Lower leg skin (tissue), 4 donors: ENCODE data around the gene APMAP. TPM values are rescaled to one million over a fixed set of nuclear protein-coding genes. Genes with fewer than 3 reads are reported as not detected.
A peak's percentile ranks its signal among the peaks of the same experiment; 100 is the strongest.

Source experiments
- DNase-seq, 2 donors: peaks; one replicate each; pipeline ENCODE4 v3.0.0-alpha.2; 2019; ENCODE audit warnings: low spot score in 2 of 2
- H3K4me3 ChIP-seq: fragments of 200-600 bp; sonication (generic); 2 replicates; pipeline ENCODE4 v1.5.1; 2017; ENCODE audit warnings: mild to moderate bottlenecking, low read depth; ENCODE audit not compliant: poor library complexity, severe bottlenecking
- POLR2A ChIP-seq, 2 donors: fragments of 450-650 bp; IDR thresholded peaks; one replicate each; pipeline ENCODE4 v1.6.1; 2016 to 2017; ENCODE audit warnings: antibody characterized with exemption in 2 of 2, mild to moderate bottlenecking in 1 of 2, moderate library complexity in 1 of 2
- WGBS, 2 donors: methylation state at CpG; one replicate each; pipeline ENCODE4 v1.1.5; 2018; 5-methylcytosine and 5-hydroxymethylcytosine counted together
- intact Hi-C: fragments of 100-400 bp; cut with DNase I; formaldehyde crosslinking; loops from one replicate; pipeline ENCODE4 v1.15.0; 2023; ENCODE audit warnings: low total_unique reads
- total RNA-seq, 4 donors: library from RNA; depleted of rRNA; stranded (reverse); fragments of >200 nt; gene quantifications; one replicate each; pipeline ENCODE4 v1.1.0, GENCODE V29; 2016
- TF ChIP-seq, protein P1 (sequence below), 3 donors: fragments of 450-650 bp; IDR thresholded peaks; one replicate each; pipeline ENCODE4 v1.5.1; 2016; ENCODE audit warnings: antibody characterized with exemption in 3 of 3, mild to moderate bottlenecking in 3 of 3, moderate library complexity in 2 of 3

Gene APMAP
- total RNA-seq, 4 donors from 2014 or later, result 34.4 to 88.7 (median 52.6) TPM

DNA sequence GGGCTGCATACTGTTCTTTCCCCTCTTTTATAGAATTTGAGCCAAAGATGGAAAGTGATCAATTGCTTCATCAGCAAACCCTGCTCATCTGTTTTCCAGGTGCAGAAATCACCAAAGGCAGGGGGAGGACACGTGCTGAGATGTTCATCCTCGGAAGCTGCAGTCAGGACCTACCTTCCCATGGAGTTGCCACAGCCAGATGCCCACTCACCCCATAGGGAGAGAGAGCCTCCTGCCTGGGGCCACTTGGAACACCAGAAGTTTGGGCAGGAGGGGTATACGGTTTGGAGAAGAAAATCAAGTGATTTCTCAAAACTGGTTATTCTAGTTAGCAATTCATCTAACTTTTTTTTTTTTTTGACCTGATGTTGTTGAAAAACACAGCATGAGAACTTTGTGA, 48.8 kb downstream of the APMAP start:
- peak in 1 of 2 donors; percentile 52 for DNase-seq
- intact Hi-C loops, result no loop called here

DNA sequence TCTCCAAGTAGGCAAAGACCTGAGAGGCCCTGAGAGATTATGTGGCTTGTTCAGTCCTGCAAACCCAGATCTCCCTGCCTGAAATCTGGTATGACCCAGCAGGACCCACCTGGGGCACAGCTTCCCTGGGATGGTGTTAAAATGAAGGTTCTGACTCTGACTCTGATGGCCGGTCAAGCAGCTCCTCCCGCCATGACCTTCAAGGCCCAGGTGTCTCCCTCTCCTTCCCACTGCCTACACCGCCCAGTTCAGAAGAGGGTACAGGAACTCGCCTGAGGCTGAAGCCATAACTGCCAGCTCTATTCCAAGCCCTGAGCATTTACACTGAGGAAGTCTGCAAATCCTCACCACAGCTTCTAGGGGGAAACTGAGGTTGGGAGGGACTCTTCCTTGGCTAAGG, 49.4 kb downstream of the APMAP start:
- 94 to 97% methylated on average over 4 of the region's 4 CpGs for WGBS, 2 donors
- no peak overlapping the region for H3K4me3 ChIP-seq
- TF ChIP-seq POLR2A (IDR thresholded peaks at IDR 0.05), result no peak
- TF ChIP-seq, protein P1, sequence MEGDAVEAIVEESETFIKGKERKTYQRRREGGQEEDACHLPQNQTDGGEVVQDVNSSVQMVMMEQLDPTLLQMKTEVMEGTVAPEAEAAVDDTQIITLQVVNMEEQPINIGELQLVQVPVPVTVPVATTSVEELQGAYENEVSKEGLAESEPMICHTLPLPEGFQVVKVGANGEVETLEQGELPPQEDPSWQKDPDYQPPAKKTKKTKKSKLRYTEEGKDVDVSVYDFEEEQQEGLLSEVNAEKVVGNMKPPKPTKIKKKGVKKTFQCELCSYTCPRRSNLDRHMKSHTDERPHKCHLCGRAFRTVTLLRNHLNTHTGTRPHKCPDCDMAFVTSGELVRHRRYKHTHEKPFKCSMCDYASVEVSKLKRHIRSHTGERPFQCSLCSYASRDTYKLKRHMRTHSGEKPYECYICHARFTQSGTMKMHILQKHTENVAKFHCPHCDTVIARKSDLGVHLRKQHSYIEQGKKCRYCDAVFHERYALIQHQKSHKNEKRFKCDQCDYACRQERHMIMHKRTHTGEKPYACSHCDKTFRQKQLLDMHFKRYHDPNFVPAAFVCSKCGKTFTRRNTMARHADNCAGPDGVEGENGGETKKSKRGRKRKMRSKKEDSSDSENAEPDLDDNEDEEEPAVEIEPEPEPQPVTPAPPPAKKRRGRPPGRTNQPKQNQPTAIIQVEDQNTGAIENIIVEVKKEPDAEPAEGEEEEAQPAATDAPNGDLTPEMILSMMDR (IDR thresholded peaks at IDR 0.05), result no peak
- peak in 1 of 2 donors; percentile 53 for DNase-seq
- intact Hi-C loops, result no loop called here

More for the DNA sequence above, 48.8 kb downstream of the APMAP start:
- 35 to 48% methylated on average over 3 of the region's 3 CpGs for WGBS, 2 donors
- H3K4me3 ChIP-seq, result no peak overlapping the region
- no peak for TF ChIP-seq POLR2A (IDR thresholded peaks at IDR 0.05)
- TF ChIP-seq, protein P1 (IDR thresholded peaks at IDR 0.05), result no peak

- peak in 1 of 2 donors; percentile 69 for DNase-seq
- WGBS, 2 donors, result 67 to 72% methylated on average over 6 of the region's 6 CpGs
- intact Hi-C loops, result no loop called here
- TF ChIP-seq POLR2A (IDR thresholded peaks at IDR 0.05), result no peak
- TF ChIP-seq, protein P1 (IDR thresholded peaks at IDR 0.05), result no peak
- H3K4me3 ChIP-seq, result no peak overlapping the region
Measured at GRCh38 chr20:24942679-24943078, 49.9 kb downstream of the APMAP start.

- WGBS, 2 donors, result 63 to 64% methylated on average over 4 of the region's 4 CpGs
- intact Hi-C loops, result no loop called here
- no peak for DNase-seq
- TF ChIP-seq, protein P1 (IDR thresholded peaks at IDR 0.05), result no peak
- no peak for TF ChIP-seq POLR2A (IDR thresholded peaks at IDR 0.05)
- no peak overlapping the region for H3K4me3 ChIP-seq
Measured at GRCh38 chr20:24939036-24939435, 53.5 kb downstream of the APMAP start.

- whole genome bisulfite sequencing, 2 donors, result 83 to 93% methylated on average over 4 to 5 of the region's 5 CpGs
- no peak for DNase-seq
Measured at GRCh38 chr20:24938498-24938897, 54.1 kb downstream of the APMAP start.

More at GRCh38 chr20:24938498-24938897, 54.1 kb downstream of the APMAP start:
- intact Hi-C loops, result no loop called here
- H3K4me3 ChIP-seq, result no peak overlapping the region
- TF ChIP-seq, protein P1 (IDR thresholded peaks at IDR 0.05), result no peak
- no peak for TF ChIP-seq POLR2A (IDR thresholded peaks at IDR 0.05)
